Loucy (cell line): ENCODE measurements around the gene ALMS1.
"Not testable (repeated sequence)": the region's sequence is repeated elsewhere in the genome, so short reads cannot be mapped to it uniquely, and the experiment has no call there.

Experiments
- H2AFZ ChIP-seq: fragments of 200-600 bp; sonication (generic); 2 replicates; pipeline ENCODE4 v1.6.0; 2016; ENCODE audit warnings: antibody characterized with exemption, mild to moderate bottlenecking, low read length, moderate library complexity
- H3F3A ChIP-seq: fragments of 200-600 bp; 2 replicates; pipeline ENCODE4 v1.6.0; 2016; ENCODE audit warnings: antibody characterized with exemption, low read depth, mild to moderate bottlenecking
- H3K27me3 ChIP-seq: fragments of 200-600 bp; sonication (generic); 2 replicates; pipeline ENCODE4 v1.6.1; 2014; ENCODE audit warnings: low read length, mild to moderate bottlenecking; ENCODE audit not compliant: insufficient read depth, poor library complexity, severe bottlenecking
- H3K36me3 ChIP-seq: fragments of 200-600 bp; sonication (generic); 2 replicates; pipeline ENCODE4 v1.6.1; 2016; ENCODE audit warnings: low read length; ENCODE audit not compliant: insufficient read depth
- H3K4me1 ChIP-seq: fragments of 200-600 bp; sonication (generic); 2 replicates; pipeline ENCODE4 v1.5.1; 2014; ENCODE audit warnings: low read length, mild to moderate bottlenecking; ENCODE audit not compliant: insufficient read depth, poor library complexity, severe bottlenecking
- H3K4me2 ChIP-seq: fragments of 200-600 bp; sonication (generic); 2 replicates; pipeline ENCODE4 v1.6.0; 2014; ENCODE audit warnings: antibody characterized with exemption, low read length, low read depth, mild to moderate bottlenecking; ENCODE audit not compliant: poor library complexity, severe bottlenecking
- H3K4me3 ChIP-seq: fragments of 200-600 bp; sonication (generic); 2 replicates; pipeline ENCODE4 v1.5.1; 2014; ENCODE audit warnings: low read length, mild to moderate bottlenecking, mixed read lengths; ENCODE audit not compliant: poor library complexity, severe bottlenecking
- H3K79me2 ChIP-seq: fragments of 200-600 bp; sonication (generic); 2 replicates; pipeline ENCODE4 v1.6.1; 2014; ENCODE audit warnings: low read length; ENCODE audit not compliant: insufficient read depth
- H3K9ac ChIP-seq: fragments of 200-600 bp; sonication (generic); 2 replicates; pipeline ENCODE4 v1.6.0; 2014; ENCODE audit warnings: mild to moderate bottlenecking, low read depth, low read length, moderate library complexity; ENCODE audit not compliant: poor library complexity, severe bottlenecking
- H3K9me2 ChIP-seq: fragments of 200-600 bp; sonication (generic); replicated peaks from 2 replicates; pipeline ENCODE4 v1.6.1; 2016; ENCODE audit warnings: low read depth, low read length, mixed read lengths
- H3K9me3 ChIP-seq: fragments of 200-600 bp; sonication (generic); 2 replicates; pipeline ENCODE4 v1.6.1; 2014; ENCODE audit warnings: mild to moderate bottlenecking, antibody characterized with exemption, low read length, low read depth; ENCODE audit not compliant: insufficient read depth
- H4K20me1 ChIP-seq: fragments of 200-600 bp; sonication (generic); 2 replicates; pipeline ENCODE4 v1.6.0; 2014; ENCODE audit warnings: antibody characterized with exemption, low read length, mild to moderate bottlenecking; ENCODE audit not compliant: insufficient read depth, poor library complexity, severe bottlenecking
- EZH2phosphoT487 ChIP-seq: fragments of 200-600 bp; IDR thresholded peaks from 2 replicates; pipeline ENCODE4 v1.6.1; 2018; ENCODE audit warnings: antibody characterized with exemption, mild to moderate bottlenecking, moderate library complexity, borderline replicate concordance
- TF ChIP-seq, protein P1 (sequence below): fragments of 200-600 bp; sonication (generic); conservative IDR thresholded peaks from 2 replicates; pipeline ENCODE4 v1.5.1; 2014; ENCODE audit warnings: mild to moderate bottlenecking, antibody characterized with exemption, low read length

ALMS1 gene

DNA sequence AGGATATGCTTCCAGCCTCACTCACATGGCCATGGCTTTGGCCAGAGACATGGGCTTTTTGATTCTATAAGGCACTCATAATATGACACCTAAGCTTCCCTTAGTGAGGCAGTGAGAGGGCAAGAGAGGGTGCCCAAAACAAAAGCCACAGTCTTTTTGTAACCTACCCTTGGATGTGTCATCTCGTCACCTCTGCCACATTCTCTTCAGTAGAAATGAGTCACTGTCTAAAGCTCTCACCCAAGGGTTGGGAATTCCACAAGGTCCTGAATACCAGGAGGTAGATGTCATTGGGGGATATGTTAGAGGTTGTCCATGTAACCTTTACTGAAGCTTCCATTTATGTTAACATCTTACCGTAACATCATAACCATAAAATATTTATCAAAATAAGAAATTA lies 108.4 kb downstream of the ALMS1 start:
- TF ChIP-seq, protein P1, sequence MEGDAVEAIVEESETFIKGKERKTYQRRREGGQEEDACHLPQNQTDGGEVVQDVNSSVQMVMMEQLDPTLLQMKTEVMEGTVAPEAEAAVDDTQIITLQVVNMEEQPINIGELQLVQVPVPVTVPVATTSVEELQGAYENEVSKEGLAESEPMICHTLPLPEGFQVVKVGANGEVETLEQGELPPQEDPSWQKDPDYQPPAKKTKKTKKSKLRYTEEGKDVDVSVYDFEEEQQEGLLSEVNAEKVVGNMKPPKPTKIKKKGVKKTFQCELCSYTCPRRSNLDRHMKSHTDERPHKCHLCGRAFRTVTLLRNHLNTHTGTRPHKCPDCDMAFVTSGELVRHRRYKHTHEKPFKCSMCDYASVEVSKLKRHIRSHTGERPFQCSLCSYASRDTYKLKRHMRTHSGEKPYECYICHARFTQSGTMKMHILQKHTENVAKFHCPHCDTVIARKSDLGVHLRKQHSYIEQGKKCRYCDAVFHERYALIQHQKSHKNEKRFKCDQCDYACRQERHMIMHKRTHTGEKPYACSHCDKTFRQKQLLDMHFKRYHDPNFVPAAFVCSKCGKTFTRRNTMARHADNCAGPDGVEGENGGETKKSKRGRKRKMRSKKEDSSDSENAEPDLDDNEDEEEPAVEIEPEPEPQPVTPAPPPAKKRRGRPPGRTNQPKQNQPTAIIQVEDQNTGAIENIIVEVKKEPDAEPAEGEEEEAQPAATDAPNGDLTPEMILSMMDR: no peak
- TF ChIP-seq EZH2phosphoT487: no peak
- H3K9me3 ChIP-seq: no peaks in the 10 kb centered on the region
- no peaks in the 10 kb centered on the region for H3K9me2 ChIP-seq
- H3K4me1 ChIP-seq: no peaks in the 10 kb centered on the region
- H3K79me2 ChIP-seq: no peaks in the 10 kb centered on the region
- no peak overlapping the region for H3K9ac ChIP-seq
- H4K20me1 ChIP-seq: no peaks in the 10 kb centered on the region
- H2AFZ ChIP-seq: no peak overlapping the region
- peaks cover 27% of the 10 kb centered on the region; the same call in 1 of the 2 replicates for H3K36me3 ChIP-seq
- H3F3A ChIP-seq: no peaks in the 10 kb centered on the region
- no peak overlapping the region for H3K4me2 ChIP-seq
- no peak overlapping the region for H3K4me3 ChIP-seq
- H3K27me3 ChIP-seq: no peaks in the 10 kb centered on the region

DNA sequence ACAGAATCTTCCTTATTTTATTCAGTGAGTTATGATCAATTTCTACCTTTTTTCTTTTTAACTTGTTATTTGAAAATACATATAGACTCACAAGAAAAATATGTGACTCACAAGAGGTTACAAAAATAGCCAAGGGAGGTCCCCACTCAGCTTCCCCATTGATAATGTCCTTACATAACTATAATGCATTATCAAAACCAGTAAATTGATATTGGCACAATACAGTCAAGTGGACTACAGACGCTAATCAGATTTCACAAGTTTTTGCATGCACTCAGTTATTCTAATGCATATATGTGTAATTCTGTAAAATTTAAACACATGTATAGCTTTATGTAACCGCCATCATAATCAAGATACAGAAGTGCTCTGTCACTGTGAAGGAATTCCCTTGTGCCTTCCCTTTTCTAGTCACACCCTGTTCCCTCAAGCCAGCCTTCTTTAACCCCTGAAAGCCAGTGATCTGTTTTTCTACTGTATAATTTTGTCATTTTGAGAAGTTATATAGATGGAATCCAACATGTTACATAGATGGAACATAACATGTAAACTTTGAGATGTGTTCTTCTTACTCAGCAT lies 118.4 kb downstream of the ALMS1 start:
- H3K9ac ChIP-seq: no peak overlapping the region
- H3K27me3 ChIP-seq: no peaks in the 10 kb centered on the region
- 0 out of 2 replicates have a peak, but pooled peaks cover 4% of the 10 kb centered on the region for H3K79me2 ChIP-seq
- H3F3A ChIP-seq: no peaks in the 10 kb centered on the region
- no peaks in the 10 kb centered on the region for H4K20me1 ChIP-seq
- H3K4me1 ChIP-seq: no peaks in the 10 kb centered on the region
- TF ChIP-seq, protein P1: no peak
- no peak for TF ChIP-seq EZH2phosphoT487
- no peak overlapping the region for H3K4me3 ChIP-seq
- no peaks in the 10 kb centered on the region for H3K9me3 ChIP-seq
- H3K36me3 ChIP-seq: no peaks in the 10 kb centered on the region
- no peaks in the 10 kb centered on the region for H3K9me2 ChIP-seq
- no peak overlapping the region for H2AFZ ChIP-seq
- no peak overlapping the region for H3K4me2 ChIP-seq

DNA sequence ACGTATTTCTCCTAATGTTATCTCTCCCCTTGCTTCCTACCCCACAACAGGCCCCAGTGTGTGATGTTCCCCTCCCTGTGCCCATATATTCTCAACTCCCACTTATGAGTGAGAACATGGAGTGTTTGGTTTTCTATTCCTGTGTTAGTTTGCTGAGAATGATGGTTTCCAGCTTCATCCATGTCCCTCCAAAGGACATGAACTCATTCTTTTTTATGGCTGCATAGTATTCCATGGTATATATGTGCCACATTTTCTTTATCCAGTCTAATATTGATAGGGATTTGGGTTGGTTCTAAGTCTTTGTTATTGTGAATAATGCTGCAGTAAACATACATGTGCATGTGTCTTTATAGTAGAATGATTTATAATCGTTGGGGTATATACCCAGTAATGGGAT lies 119.2 kb downstream of the ALMS1 start:
- not testable (repeated sequence) for H3K4me3 ChIP-seq, H3K4me1 ChIP-seq, H3K36me3 ChIP-seq, H3K9ac ChIP-seq, H3K9me2 ChIP-seq, H4K20me1 ChIP-seq, H3K79me2 ChIP-seq, H3K27me3 ChIP-seq, H3K4me2 ChIP-seq, H2AFZ ChIP-seq, H3K9me3 ChIP-seq, H3F3A ChIP-seq

DNA sequence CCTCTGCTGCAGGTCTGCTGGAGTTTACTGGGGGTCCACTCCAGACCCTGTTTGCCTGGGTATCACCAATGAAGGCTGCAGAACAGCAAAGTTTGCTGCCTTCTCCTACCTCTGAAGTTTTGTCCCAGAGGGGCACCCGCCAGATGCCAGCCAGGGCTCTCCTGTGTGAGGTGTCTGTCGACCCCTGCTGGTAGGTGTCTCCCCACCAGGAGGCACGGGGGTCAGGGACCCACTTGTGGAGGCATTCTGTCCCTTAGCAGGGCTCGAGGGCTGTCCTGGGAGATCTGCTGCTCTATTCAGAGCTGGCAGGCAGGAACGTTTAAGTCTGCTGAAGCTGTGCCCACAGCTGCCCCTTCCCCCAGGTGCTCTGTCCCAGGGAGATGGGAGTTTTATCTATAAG lies 124.8 kb downstream of the ALMS1 start:
- not testable (repeated sequence) for H3K9ac ChIP-seq, H3K9me2 ChIP-seq, H4K20me1 ChIP-seq, H3K9me3 ChIP-seq, H2AFZ ChIP-seq, H3K79me2 ChIP-seq, H3F3A ChIP-seq, H3K4me3 ChIP-seq, H3K4me2 ChIP-seq, H3K27me3 ChIP-seq, H3K36me3 ChIP-seq, H3K4me1 ChIP-seq
